NCI-H2227 treated with DMSO at 0.1 percent for 48 hours (cell line): ENCODE data around the gene CNKSR2.

ENCODE experiments used
- DNase-seq: peaks from one replicate; lab custom pipeline; 2025; lab: John Stamatoyannopoulos, UW

CNKSR2 gene

DNA sequence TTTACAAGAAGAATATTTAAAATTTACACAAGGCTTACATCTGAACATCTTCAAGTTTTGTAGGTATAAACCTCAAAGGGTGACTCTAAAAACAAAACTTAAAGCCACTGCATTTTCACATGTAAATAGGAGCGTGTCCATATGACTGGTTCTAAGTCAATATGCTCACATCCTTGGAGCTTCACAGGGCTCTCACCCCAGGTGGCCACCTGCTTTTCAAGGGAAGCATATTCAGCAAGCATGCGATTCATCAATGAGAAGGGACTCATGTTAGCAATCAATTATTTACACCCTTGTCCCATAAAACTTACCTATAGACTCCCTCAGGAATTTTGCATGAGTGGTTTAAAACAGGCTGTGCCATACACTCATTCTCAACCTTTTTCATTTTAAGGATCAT, 301.7 kb downstream of the CNKSR2 start:
- DNase-seq: no peak

DNA sequence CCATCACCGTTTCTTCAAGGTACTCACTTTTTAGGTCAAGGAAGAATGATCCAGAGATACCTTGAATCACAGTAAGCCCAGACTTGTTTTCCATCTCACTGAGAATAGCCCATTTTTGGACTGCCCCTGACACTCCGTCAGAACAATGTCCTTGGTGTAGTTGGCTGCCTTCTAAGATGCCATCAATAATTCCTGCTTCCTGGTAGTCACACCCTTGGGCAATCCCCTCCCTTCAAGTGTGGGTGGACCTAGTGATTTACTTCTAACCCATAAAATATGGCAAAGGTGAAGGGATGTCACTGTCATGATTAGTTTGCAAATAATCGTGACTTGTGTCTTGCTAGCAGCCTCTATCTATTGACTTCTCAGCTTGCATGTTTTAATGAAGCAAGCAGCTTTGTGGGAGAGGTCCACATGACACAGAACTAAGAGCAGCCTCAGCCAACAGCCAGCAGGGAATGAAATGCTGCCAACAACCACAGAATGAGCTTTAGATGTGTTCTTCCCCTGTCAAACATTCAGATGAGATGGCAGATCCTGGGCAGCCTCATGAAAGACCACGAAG, 303.9 kb downstream of the CNKSR2 start:
- DNase-seq: no peak

DNA sequence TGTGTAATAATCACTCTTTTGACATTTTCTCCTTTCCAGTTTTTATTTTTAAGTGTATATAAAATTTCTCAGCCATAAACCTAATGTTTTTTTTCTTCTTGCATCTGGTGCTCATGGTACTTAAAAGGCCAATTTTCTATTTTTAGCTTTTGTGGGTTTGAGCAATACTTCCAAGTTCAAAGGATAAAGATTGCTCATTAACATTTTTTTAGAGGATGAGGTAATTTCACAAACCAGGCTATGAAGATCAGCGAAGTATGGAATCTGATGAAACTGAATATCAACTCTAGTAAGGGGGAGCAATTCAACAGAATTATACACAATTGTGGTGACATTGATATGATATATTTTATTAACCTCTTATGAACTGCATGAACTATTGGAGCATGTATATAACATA, 309.7 kb downstream of the CNKSR2 start:
- no peak for DNase-seq

DNA sequence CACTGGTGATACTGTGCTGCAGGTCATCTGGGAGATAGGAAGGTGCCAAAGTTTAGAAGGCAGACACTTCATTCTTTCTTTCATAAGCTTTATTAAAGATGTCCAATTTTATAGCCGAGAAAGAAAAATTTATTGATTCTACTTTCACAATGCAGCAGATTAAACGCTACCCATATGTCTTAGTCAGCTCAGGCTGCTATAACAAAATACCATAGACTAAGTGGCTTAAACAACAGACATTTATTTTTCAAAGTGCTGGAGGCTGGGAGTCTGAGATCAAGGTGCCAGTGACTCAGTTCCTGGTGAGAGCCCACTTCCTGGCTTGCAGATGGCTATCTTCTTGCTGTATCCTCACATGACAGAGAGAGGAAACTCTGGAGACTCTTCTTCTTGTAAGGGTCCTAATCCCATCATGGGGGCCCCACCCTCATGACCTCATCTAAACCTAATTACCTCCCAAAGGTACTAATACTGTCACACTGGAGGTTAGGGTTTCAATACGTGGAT, 317.3 kb downstream of the CNKSR2 start:
- no peak for DNase-seq

DNA sequence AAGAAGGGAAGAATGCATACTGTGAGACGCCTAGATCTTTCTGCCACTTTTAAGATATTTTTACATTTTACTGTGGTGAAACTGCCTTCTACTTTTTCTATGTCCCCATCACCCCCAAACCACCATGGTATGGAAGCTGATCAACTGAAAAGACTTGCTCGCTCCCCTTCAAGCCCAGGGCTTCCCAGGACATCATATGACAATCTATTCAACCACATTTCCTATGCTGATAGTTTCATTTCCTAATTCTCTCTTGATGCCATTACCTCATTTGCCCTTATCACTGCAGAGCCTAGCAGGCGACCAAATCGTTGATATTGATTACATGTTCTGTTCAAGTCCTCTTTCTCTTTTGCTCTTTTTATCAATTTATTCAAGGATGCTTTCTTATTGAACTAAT, 324.1 kb downstream of the CNKSR2 start:
- DNase-seq: no peak

DNA sequence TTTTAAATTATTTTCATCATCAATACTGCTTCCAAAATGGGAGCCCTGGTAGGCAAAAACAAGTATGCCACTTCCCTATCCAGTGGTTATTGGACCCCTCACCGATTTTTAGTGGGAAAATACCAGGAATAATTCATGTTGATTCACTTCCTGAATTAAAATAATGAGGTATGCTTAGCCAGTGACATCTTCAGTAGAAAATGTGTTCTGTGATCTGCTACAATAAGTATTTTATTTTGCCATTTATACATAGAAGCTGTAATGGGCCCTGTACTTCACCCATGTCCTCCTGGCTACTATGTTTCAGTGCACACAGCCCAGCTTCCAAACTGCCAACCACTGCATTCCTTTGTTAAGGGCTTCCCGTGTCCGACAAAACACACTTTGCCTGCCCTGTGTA, 324.9 kb downstream of the CNKSR2 start:
- DNase-seq: no peak

DNA sequence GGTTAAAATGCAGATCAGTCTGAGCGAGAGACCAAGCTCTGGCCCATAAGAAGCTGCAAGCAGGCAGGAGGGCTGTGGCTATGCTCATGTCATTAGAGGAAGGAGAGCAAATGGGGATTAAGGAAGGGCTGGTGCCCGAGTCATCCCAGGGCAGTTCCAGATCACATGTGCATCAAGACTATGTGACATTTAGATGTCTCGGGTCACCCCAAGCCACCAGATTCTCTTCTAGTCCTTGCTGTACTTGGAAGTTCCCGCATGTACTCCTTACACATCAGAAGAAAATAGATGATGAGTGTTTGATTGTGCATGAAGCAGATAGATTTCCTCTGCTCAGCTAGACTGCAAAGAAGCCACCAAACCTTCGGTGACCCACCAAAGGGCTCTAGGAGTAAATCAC, 326.1 kb downstream of the CNKSR2 start:
- DNase-seq: no peak

DNA sequence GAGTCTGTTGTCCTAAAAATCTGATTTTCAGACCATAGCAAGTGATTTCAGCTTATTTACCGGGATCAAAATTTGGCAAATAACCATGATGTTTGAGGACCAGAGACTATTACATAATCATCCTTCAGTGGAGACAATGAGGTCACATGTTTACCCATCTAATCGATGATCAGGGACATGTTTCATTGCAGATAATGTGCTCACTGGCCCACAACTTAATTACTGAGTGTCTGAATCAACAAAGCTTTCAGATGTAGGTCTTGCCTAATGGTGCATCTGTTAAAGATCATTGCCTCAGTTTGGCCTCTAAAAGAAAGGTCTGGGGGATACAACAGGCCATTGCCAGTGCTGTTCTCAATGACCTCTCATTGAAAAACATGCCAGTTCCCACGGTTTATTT, 326.7 kb downstream of the CNKSR2 start:
- no peak for DNase-seq

DNA sequence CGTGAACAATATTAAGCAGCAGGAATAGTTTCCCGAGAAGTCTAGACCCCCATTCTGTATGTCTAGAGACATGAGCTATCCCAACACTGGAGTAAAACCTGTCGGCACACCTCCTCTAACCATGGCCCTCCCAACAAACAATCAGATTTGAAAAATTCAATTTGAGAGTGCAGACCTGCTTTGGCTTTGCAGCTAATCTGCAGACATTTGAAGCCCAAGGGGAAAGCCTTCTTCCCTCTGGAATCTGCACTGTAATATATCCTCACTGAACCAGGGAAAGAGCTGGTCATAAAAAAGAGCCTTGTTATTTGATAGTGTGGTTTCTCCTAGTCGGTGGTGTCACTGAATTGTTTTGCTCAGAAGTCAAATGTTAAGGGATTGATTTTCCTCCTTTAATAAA, 328.5 kb downstream of the CNKSR2 start:
- no peak for DNase-seq
